Heart left ventricle (tissue), 16 donors: Measurements from ENCODE around the gene TOR4A. TPM values are rescaled to one million over a fixed set of nuclear protein-coding genes. Genes with fewer than 3 reads are reported as not detected.

Experiments
- ATAC-seq, 4 donors: fragments of 200-7000 bp; cut with Tn5 transposase; one replicate each; pipeline ENCODE4 v1.9.1; 2020 to 2022; ENCODE audit warnings: moderate library complexity in 4 of 4, mild to moderate bottlenecking in 3 of 4, moderate number of reproducible peaks in 1 of 4
- DNase-seq, 5 donors: peaks; one replicate each; pipeline ENCODE4 v3.0.0-alpha.2; 2020
- H3K27ac ChIP-seq, 12 donors: fragments of 200-600 bp; sonication (generic) in 4 of 12; one replicate each; pipeline versions ENCODE4 v1.5.0 to v1.8.0; 2016 to 2022; ENCODE audit warnings: mild to moderate bottlenecking in 2 of 12
- H3K27me3 ChIP-seq, 9 donors: fragments of 200-600 bp; sonication (generic) in 2 of 9; one replicate each; pipeline versions ENCODE4 v1.5.1 to v1.8.0; 2016 to 2022; ENCODE audit warnings: mild to moderate bottlenecking in 3 of 9
- H3K36me3 ChIP-seq, 9 donors: fragments of 200-600 bp; sonication (generic) in 2 of 9; one replicate each; pipeline versions ENCODE4 v1.5.0 to v1.8.0; 2018 to 2022; ENCODE audit warnings: mild to moderate bottlenecking in 2 of 9
- H3K4me1 ChIP-seq, 12 donors: fragments of 200-600 bp; sonication (generic) in 4 of 12; one replicate each; pipeline versions ENCODE4 v1.5.0 to v1.8.0; 2016 to 2022; ENCODE audit warnings: mild to moderate bottlenecking in 3 of 12
- H3K4me3 ChIP-seq, 12 donors: fragments of 200-600 bp; sonication (generic) in 4 of 12; one replicate each; pipeline versions ENCODE4 v1.5.0 to v1.8.0; 2017 to 2022; ENCODE audit warnings: mild to moderate bottlenecking in 9 of 12, moderate library complexity in 4 of 12
- H3K9me3 ChIP-seq, 12 donors: fragments of 200-600 bp; sonication (generic) in 4 of 12; one replicate each; pipeline versions ENCODE4 v1.5.0 to v1.8.0; 2016 to 2022; ENCODE audit warnings: mild to moderate bottlenecking in 1 of 12
- CTCF ChIP-seq, 12 donors: fragments of 200-600 bp; sonication (generic) in 4 of 12; IDR thresholded peaks; one replicate each; pipeline versions ENCODE4 v1.5.0 to v1.8.0; 2018 to 2022; ENCODE audit warnings: antibody characterized with exemption in 12 of 12, mild to moderate bottlenecking in 5 of 12
- POLR2A ChIP-seq, 2 donors: fragments of 450-650 bp; IDR thresholded peaks; one replicate each; pipeline ENCODE4 v1.6.1; 2017; ENCODE audit warnings: antibody characterized with exemption in 2 of 2, mild to moderate bottlenecking in 2 of 2, moderate library complexity in 2 of 2
- WGBS, 4 donors: extraction: QIAGEN DNeasy Blood & Tissue Kit in 2 of 4; methylation state at CpG; one replicate each; pipeline versions ENCODE4 v1.1.5 to v1.1.7; 2013 to 2018; 5-methylcytosine and 5-hydroxymethylcytosine counted together
- intact Hi-C, 10 donors: fragments of 100-400 bp; cut with DNase I; formaldehyde crosslinking; loops; one replicate each; pipeline versions ENCODE4 v1.11.1 to v1.14.2; 2022
- polyA plus RNA-seq, 2 donors: library from polyadenylated mRNA; stranded (reverse); fragments of 200-250 nt; gene quantifications; one replicate each; pipeline ENCODE4 v1.2.3, GENCODE V29; 2013
- total RNA-seq, 9 donors: library from RNA; depleted of rRNA in 2 of 9; stranded (reverse); fragments of >200 nt in 2 of 9; fragmentation: NEBNext Ultra II Directional in 3 of 9; extraction: Animal tissue kit (Norgen Biotek cat#: 25700) in 3 of 9; gene quantifications; one replicate each; pipeline versions ENCODE4 v1.1.0 to v1.2.4, GENCODE V29; 2016 to 2023
- donor health status: ischemic (EF 13 %, LVEDD 7.1; RV severe dilation, severe dysfunction).
- donor health status: healthy with polysubstance abuse.
- donor health status: DM: no; HTN: yes; CAD: no.
- donor health status: DM: no; HTN: no; CAD: no.
- donor health status: ischemic (EF 25% LVEDD 6.9; RV normal size, moderate dysfunction).
- donor health status: ischemic (EF 25% LVEDD 5.7; RV mildly dilated, moderate dysfunction).
- donor health status: healthy.
- donor health status: DM: yes; HTN: yes; CAD: no.
- donor health status: ischemic (EF 35%, LVEDD 5.7; RV mildly dilated, moderate dysfunction).
- donor health status: nonischemic (EF 11% LVEDD 7.7; RV severe dilation, severe dysfunction).
- donor health status: DM: yes; HTN: yes; CAD: no.
- donor health status: PGD.
- donor health status: ischemic (EF 29% LVEDD 5.4; RV normal size, mild dysfunction).
- donor health status: nonischemic (EF 23%, LVEDD 6.1; RV moderate dilation, normal function).

The TOR4A gene
- total and polyA plus RNA-seq, 11 donors = 6.6 to 46.4 (median 16.4) TPM

- intact Hi-C loops = no loop called here
- peak in 2 of 4 donors; percentile 4 to 51 for ATAC-seq
- Histone ChIP-seq H3K9me3 (no peaks in the 10 kb centered on the region), H3K27ac (peak overlapping the region; percentile 48 to 97 (median 88)), H3K27me3 (peaks cover 0 to 30% (median 0%) of the 10 kb centered on the region in 9 donors), H3K4me1 (peaks cover 12 to 61% (median 44%) of the 10 kb centered on the region in 12 donors), H3K4me3 (peak overlapping the region in 10 of 12 donors; percentile 12 to 57 (median 38)), H3K36me3 (no peaks in the 10 kb centered on the region)
- 36 to 54% (median 41%) methylated on average over 6 to 30 of the region's 30 CpGs for WGBS, 4 donors
- TF ChIP-seq CTCF (IDR thresholded peaks at IDR 0.05) = no peak
- no peak for TF ChIP-seq POLR2A (IDR thresholded peaks at IDR 0.05)
- peak in 4 of 5 donors; percentile 40 to 68 (median 60) for DNase-seq
Measured at GRCh38 chr9:137306066-137306849, 28.7 kb downstream of the TOR4A start.

GRCh38 chr9:137306850-137307254, 29.3 kb downstream of the TOR4A start:
- 48 to 63% (median 54%) methylated on average over 5 to 23 of the region's 23 CpGs for WGBS, 4 donors
- ATAC-seq (no peak), DNase-seq (peak in 3 of 5 donors; percentile 29 to 68 (median 42))
- Histone ChIP-seq H3K9me3 (no peaks in the 10 kb centered on the region), H3K36me3 (no peaks in the 10 kb centered on the region), H3K4me3 (peak overlapping the region in 8 of 12 donors; percentile 12 to 55 (median 19)), H3K4me1 (peaks cover 12 to 60% (median 44%) of the 10 kb centered on the region in 12 donors), H3K27me3 (peaks cover 0 to 26% (median 0%) of the 10 kb centered on the region in 9 donors), H3K27ac (peak overlapping the region in 11 of 12 donors; percentile 65 to 97 (median 89))
- intact Hi-C loops = no loop called here
- no peak for TF ChIP-seq CTCF (IDR thresholded peaks at IDR 0.05)
- TF ChIP-seq POLR2A (IDR thresholded peaks at IDR 0.05) = no peak

- ATAC-seq (no peak), DNase-seq (peak in 3 of 5 donors; percentile 13 to 54 (median 24))
- H3K4me3 ChIP-seq = peak overlapping the region in 5 of 12 donors; percentile 12 to 46 (median 19)
- no peaks in the 10 kb centered on the region for H3K9me3 ChIP-seq
- H3K27ac ChIP-seq = peak overlapping the region in 7 of 12 donors; percentile 43 to 97 (median 87)
- TF ChIP-seq CTCF (IDR thresholded peaks at IDR 0.05) (no peak), POLR2A (IDR thresholded peaks at IDR 0.05) (no peak)
- 58 to 62% (median 60%) methylated on average over 22 to 30 of the region's 30 CpGs for WGBS, 4 donors
- H3K36me3 ChIP-seq = no peaks in the 10 kb centered on the region
- intact Hi-C loops = no loop called here
- peaks cover 0 to 26% (median 0%) of the 10 kb centered on the region in 9 donors for H3K27me3 ChIP-seq
- H3K4me1 ChIP-seq = peaks cover 12 to 59% (median 44%) of the 10 kb centered on the region in 12 donors
Measured at GRCh38 chr9:137307255-137308056, 29.9 kb downstream of the TOR4A start.
